ENCODE data around the gene SSBP3.

DNA sequence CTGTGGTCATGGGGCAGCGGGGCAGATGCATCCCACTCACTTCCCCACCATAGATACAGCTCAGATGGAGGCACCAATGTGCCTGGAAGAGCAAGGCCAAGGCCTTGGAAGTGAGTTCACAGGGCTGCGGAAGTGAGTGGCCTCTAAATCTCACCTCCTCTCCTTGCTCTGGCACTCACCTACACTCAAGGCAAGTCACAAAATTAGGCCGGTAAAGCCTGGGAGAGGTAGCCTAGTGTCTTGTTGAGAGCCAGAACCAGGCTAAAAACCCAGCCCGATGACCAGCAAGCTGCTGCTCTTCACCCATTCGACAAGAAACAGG lies 57.5 kb downstream of the SSBP3 start:
- TF ChIP-seq CTCF (IDR thresholded peaks at IDR 0.05; ENCODE audit: insufficient read depth, low read length, poor library complexity, severe bottlenecking) = no peak
- TF ChIP-seq EZH2phosphoT487 (conservative IDR thresholded peaks at IDR 0.05; ENCODE audit: low read length) = no peak
